ENCODE measurements around the gene UTP20. TPM values are rescaled to one million over a fixed set of nuclear protein-coding genes. Genes with fewer than 3 reads are reported as not detected.

The UTP20 gene
- total and polyA plus RNA-seq, 5 donors = 2.1 to 8.5 (median 7.5) TPM

DNA sequence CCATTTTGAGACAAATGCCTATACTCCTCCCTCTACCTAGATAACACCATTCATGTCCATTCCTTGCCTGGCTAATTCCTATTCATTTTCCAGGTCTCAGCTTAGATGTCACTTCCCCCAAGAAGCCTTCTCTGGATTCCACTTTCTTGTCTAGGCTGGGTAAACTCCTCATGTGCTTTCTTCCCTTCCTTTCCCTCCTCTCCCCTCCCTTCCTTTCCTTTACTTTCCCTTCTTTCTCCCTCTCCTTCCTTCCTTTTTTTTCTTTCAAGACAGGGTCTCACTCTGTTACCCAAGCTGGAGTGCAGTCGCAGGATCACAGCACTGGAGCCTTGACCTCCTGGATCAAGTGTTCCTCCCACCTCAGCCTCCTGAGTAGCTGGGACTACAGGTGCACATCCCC, 3.5 kb upstream of the UTP20 start:
- Histone ChIP-seq H3K27ac (ENCODE audit: low read length) (no peak overlapping the region), H3K27me3 (ENCODE audit: control insufficient read depth, insufficient read depth) (no peaks in the 10 kb centered on the region), H3K4me1 (ENCODE audit: control insufficient read depth, insufficient read depth, low read length) (no peaks in the 10 kb centered on the region), H3K9me3 (ENCODE audit: control insufficient read depth, low read length) (no peaks in the 10 kb centered on the region), H3K4me3 (ENCODE audit: low read length) (no peak overlapping the region)
- ATAC-seq (no peak), DNase-seq (no peak)
- WGBS = 85% methylated on average over 1 of the region's 1 CpG
- intact Hi-C loops (cut with DNase I) = no loop called here

DNA sequence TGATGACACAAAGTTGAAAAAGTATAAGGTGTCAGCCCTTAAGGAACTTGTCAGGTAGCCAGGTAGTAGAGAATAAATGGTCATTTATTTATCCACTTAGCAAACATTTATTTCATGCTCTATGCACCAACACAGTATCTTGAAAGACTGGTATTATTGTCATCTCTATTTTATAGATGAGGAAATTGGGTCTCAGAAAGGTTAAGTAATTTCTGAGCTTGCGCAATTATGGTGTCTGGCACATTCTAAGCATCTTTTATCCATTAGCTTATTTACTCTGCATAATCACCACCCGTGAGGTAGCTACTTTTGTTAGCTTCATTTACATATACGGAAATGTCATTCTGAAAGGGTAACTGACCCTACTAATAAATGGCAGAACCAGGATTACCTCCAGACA, 2.5 kb upstream of the UTP20 start:
- H3K4me3 ChIP-seq (ENCODE audit: low read length) = no peak overlapping the region
- 78% methylated on average over 3 of the region's 3 CpGs for WGBS
- no peak overlapping the region for H3K27ac ChIP-seq (ENCODE audit: low read length)
- ATAC-seq (no peak), DNase-seq (no peak)
- H3K4me1 ChIP-seq (ENCODE audit: control insufficient read depth, insufficient read depth, low read length) = no peaks in the 10 kb centered on the region
- intact Hi-C loops (cut with DNase I) = no loop called here
- H3K9me3 ChIP-seq (ENCODE audit: control insufficient read depth, low read length) = no peaks in the 10 kb centered on the region
- H3K27me3 ChIP-seq (ENCODE audit: control insufficient read depth, insufficient read depth) = no peaks in the 10 kb centered on the region

DNA sequence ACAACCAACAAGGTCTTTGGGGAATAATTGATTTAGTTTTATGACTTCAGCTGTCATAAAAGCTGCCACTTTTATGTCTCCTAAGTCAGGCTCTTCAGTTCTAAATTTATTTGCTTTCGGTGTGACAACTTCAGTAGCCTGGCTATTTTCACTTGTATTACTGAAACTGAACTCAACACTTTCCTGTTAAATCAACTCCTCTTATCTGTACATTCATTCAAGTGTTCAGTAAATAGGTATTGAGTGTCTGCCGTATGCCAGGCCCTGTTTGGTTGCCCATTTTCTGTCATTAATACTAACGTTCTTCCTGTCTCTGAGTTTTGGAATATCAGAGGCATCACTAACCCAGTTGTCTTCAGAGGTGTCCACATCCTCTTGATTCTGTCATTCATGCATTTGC, 7.5 kb downstream of the UTP20 start:
- H3K27me3 ChIP-seq (ENCODE audit: control insufficient read depth, insufficient read depth) = no peaks in the 10 kb centered on the region
- H3K4me3 ChIP-seq (ENCODE audit: low read length) = no peak overlapping the region
- no peak overlapping the region for H3K27ac ChIP-seq (ENCODE audit: low read length)
- intact Hi-C loops (cut with DNase I) = no loop called here
- no peak for DNase-seq
- H3K9me3 ChIP-seq (ENCODE audit: control insufficient read depth, low read length) = no peaks in the 10 kb centered on the region
- no peaks in the 10 kb centered on the region for H3K4me1 ChIP-seq (ENCODE audit: control insufficient read depth, insufficient read depth, low read length)
- WGBS = 65% methylated on average over 3 of the region's 3 CpGs
- ATAC-seq = no peak

DNA sequence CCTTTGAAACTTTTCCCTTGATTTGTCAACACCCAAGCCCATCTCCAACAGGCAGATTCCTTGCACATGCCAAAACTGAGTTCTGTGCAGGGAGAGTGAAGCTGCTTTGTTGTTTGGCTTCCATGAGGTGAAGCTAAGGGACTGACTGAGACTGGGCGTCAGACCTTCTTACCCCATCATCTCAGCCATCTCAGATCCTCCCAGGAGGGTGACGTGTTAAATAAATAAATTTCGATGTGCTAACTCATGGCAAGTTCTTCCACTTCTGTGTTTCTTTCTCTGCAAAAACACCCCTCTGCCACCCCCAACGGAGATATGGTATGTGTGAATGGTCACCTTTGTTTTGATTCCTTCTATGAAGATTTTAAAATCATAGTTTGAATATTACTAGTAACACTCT, 17.8 kb downstream of the UTP20 start:
- Histone ChIP-seq H3K4me1 (ENCODE audit: control insufficient read depth, insufficient read depth, low read length) (no peaks in the 10 kb centered on the region), H3K9me3 (ENCODE audit: control insufficient read depth, low read length) (no peaks in the 10 kb centered on the region), H3K27me3 (ENCODE audit: control insufficient read depth, insufficient read depth) (no peaks in the 10 kb centered on the region), H3K4me3 (ENCODE audit: low read length) (no peak overlapping the region), H3K27ac (ENCODE audit: low read length) (no peak overlapping the region)
- intact Hi-C loops (cut with DNase I) = no loop called here
- WGBS = 76% methylated on average over 4 of the region's 4 CpGs
- DNase-seq (no peak), ATAC-seq (no peak)

DNA sequence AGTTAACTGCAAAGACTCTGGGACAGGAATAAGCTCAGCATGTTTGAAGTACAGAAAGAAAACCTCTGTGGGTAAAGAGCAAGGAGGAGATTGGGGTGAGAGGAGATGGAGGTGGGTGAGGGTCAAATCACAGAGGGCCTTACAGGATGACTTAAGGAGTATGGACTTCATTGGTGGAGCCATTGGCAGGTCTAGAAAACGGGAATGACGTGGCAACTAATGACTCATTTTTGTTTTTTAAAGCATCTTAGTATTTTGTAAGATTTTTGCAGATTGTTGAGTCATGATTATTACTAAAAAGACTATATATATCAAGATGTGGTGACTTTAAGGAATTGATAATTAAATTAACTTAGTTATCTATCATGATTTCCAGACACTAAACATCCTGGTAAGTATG, 18.5 kb downstream of the UTP20 start:
- H3K27me3 ChIP-seq (ENCODE audit: control insufficient read depth, insufficient read depth) = no peaks in the 10 kb centered on the region
- intact Hi-C loops (cut with DNase I) = no loop called here
- H3K4me3 ChIP-seq (ENCODE audit: low read length) = no peak overlapping the region
- no peak overlapping the region for H3K27ac ChIP-seq (ENCODE audit: low read length)
- ATAC-seq (no peak), DNase-seq (no peak)
- no peaks in the 10 kb centered on the region for H3K9me3 ChIP-seq (ENCODE audit: control insufficient read depth, low read length)
- H3K4me1 ChIP-seq (ENCODE audit: control insufficient read depth, insufficient read depth, low read length) = no peaks in the 10 kb centered on the region
- 84% methylated on average over 2 of the region's 2 CpGs for WGBS

DNA sequence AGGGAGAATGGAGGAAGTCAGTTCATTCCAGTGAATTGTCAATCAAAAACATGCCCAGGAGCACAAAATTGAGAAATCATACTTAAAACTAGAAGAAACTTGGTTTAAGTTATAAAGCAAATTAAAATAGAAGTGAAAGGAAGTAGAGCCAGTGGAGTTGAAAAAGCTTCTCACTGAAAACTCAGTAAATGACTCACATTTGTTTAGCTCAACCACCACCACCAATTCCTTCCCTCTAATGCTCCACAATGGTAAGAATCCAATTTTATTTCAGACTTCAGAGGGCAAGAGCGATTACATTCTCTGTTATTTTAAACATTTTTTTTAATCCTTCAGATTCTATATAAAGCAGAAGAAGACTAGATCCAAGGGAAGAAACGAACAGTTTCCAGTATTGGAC, 19.4 kb downstream of the UTP20 start:
- 89% methylated on average over 2 of the region's 2 CpGs for WGBS
- H3K9me3 ChIP-seq (ENCODE audit: control insufficient read depth, low read length) = no peaks in the 10 kb centered on the region
- ATAC-seq = no peak
- H3K4me3 ChIP-seq (ENCODE audit: low read length) = no peak overlapping the region
- H3K4me1 ChIP-seq (ENCODE audit: control insufficient read depth, insufficient read depth, low read length) = no peaks in the 10 kb centered on the region
- no peaks in the 10 kb centered on the region for H3K27me3 ChIP-seq (ENCODE audit: control insufficient read depth, insufficient read depth)
- intact Hi-C loops (cut with DNase I) = no loop called here
- DNase-seq = no peak
- no peak overlapping the region for H3K27ac ChIP-seq (ENCODE audit: low read length)

DNA sequence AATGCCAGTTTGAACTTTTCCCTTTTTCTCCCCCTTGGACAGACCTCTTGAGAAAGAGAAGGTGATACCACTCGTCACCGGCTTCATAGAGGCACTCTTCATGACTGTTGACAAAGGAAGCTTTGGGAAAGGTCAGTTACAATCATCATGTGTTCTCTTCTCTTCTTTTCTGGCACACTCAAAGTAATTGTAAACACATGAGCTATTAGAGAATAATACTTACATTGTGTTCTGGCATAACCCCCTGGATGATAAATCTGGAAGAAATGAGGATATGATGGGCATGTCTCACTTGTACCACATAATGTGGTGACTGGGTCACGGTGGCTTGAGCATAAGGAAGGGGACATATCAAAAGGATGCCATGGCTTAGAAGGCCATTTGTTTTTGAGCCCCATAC, 20.0 kb downstream of the UTP20 start:
- ATAC-seq (no peak), DNase-seq (no peak)
- Histone ChIP-seq H3K27ac (ENCODE audit: low read length) (no peak overlapping the region), H3K9me3 (ENCODE audit: control insufficient read depth, low read length) (no peaks in the 10 kb centered on the region), H3K4me1 (ENCODE audit: control insufficient read depth, insufficient read depth, low read length) (no peaks in the 10 kb centered on the region), H3K27me3 (ENCODE audit: control insufficient read depth, insufficient read depth) (no peaks in the 10 kb centered on the region), H3K4me3 (ENCODE audit: low read length) (no peak overlapping the region)
- intact Hi-C loops (cut with DNase I) = no loop called here
- 90% methylated on average over 3 of the region's 3 CpGs for WGBS

DNA sequence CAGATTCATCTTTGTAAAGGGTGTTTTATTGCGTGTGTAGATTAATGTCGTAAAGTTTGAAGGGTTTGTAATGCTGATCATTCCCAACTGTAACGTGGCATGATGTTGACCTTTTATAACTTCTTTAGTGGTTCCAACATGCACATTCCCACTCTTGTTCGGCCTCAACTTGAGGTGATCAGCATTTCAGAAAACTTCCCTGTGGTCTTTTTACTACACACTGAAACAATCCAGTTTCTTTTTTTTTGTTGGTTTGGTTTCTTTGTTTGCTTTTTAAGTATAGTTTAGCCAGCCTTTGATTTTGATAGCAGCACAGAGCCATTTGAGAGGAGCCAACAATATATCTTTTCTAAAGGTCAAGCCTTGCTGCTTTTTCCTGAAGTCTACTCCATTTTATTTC, 22.8 kb downstream of the UTP20 start:
- no peak overlapping the region for H3K27ac ChIP-seq (ENCODE audit: low read length)
- H3K27me3 ChIP-seq (ENCODE audit: control insufficient read depth, insufficient read depth) = no peaks in the 10 kb centered on the region
- intact Hi-C loops (cut with DNase I) = no loop called here
- H3K4me1 ChIP-seq (ENCODE audit: control insufficient read depth, insufficient read depth, low read length) = no peaks in the 10 kb centered on the region
- no peak overlapping the region for H3K4me3 ChIP-seq (ENCODE audit: low read length)
- 94% methylated on average over 4 of the region's 4 CpGs for WGBS
- no peak for ATAC-seq
- no peak for DNase-seq
- H3K9me3 ChIP-seq (ENCODE audit: control insufficient read depth, low read length) = no peaks in the 10 kb centered on the region

DNA sequence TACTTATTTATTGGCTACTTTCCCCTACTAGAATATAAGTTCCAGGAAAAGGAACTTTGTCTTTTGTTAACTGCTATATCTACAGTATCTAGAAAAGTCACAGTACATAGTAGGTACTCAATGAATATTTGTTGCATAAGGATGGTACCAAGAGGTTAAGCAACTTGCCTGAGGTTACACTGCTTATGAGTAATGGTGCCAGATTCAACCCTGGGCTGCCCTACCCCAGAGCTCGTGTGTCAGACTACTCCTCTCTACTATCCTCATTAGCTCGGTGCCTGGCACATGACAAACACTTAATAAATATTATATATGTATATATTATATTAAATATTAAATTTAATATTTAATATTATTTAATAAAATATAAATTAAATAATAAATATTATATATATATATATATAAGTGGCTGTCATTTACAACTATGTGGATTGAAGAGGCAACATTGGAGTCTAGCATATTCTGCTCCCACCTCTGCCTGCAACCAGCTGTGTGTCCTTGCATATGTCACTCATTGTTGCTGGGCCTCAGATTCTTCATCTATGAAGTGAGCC, 25.4 kb downstream of the UTP20 start:
- 91% methylated on average over 2 of the region's 2 CpGs for WGBS
- intact Hi-C loops (cut with DNase I) = no loop called here
- Histone ChIP-seq H3K4me3 (ENCODE audit: low read length) (no peak overlapping the region), H3K4me1 (ENCODE audit: control insufficient read depth, insufficient read depth, low read length) (no peaks in the 10 kb centered on the region), H3K9me3 (ENCODE audit: control insufficient read depth, low read length) (no peaks in the 10 kb centered on the region), H3K27ac (ENCODE audit: low read length) (no peak overlapping the region), H3K27me3 (ENCODE audit: control insufficient read depth, insufficient read depth) (no peaks in the 10 kb centered on the region)
- no peak for DNase-seq
- no peak for ATAC-seq

DNA sequence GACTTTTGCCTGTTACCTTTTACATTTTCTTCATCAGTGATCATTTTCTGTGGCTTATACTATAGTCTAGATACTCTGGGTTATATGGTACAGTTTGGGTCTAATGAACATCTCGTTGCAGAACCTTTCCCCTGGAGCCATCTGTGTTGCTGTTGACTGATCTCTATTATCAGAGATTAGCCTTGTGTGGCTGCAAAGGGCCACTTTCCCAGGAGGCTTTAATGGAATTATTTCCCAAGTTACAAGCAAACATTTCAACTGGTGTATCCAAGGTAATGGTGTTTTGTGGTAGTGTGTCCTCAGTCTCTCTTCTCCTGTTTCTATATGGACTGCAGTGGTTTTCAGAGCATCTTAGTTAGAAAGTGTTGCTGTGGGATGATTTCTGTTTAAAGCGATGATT, 25.9 kb downstream of the UTP20 start:
- Histone ChIP-seq H3K4me1 (ENCODE audit: control insufficient read depth, insufficient read depth, low read length) (no peaks in the 10 kb centered on the region), H3K27me3 (ENCODE audit: control insufficient read depth, insufficient read depth) (no peaks in the 10 kb centered on the region), H3K4me3 (ENCODE audit: low read length) (no peak overlapping the region), H3K27ac (ENCODE audit: low read length) (no peak overlapping the region), H3K9me3 (ENCODE audit: control insufficient read depth, low read length) (no peaks in the 10 kb centered on the region)
- intact Hi-C loops (cut with DNase I) = no loop called here
- 94% methylated on average over 2 of the region's 2 CpGs for WGBS
- DNase-seq = no peak
- no peak for ATAC-seq

DNA sequence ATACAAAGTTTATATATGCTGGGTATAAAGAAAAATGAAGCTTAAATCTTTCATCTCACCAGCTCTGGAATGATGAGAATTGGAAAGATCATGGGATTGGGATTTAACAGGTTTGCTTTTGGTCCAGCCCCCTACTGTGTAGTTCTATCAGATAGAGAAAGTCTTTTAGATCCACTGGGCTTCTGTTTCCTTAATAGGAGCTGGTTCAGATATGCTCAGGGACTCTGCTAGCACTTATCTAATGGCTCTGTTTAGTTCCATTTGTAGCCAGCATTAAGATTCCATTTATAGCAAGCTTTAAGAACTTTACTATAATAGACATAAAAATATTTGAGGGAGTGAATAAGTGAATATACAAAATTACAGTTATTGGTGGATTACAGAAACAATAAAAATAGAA, 42.6 kb downstream of the UTP20 start:
- Histone ChIP-seq H3K4me1 (ENCODE audit: control insufficient read depth, insufficient read depth, low read length) (no peaks in the 10 kb centered on the region), H3K27ac (ENCODE audit: low read length) (no peak overlapping the region), H3K9me3 (ENCODE audit: control insufficient read depth, low read length) (no peaks in the 10 kb centered on the region), H3K27me3 (ENCODE audit: control insufficient read depth, insufficient read depth) (no peaks in the 10 kb centered on the region), H3K4me3 (ENCODE audit: low read length) (no peak overlapping the region)
- intact Hi-C loops (cut with DNase I) = no loop called here
- ATAC-seq (no peak), DNase-seq (no peak)

DNA sequence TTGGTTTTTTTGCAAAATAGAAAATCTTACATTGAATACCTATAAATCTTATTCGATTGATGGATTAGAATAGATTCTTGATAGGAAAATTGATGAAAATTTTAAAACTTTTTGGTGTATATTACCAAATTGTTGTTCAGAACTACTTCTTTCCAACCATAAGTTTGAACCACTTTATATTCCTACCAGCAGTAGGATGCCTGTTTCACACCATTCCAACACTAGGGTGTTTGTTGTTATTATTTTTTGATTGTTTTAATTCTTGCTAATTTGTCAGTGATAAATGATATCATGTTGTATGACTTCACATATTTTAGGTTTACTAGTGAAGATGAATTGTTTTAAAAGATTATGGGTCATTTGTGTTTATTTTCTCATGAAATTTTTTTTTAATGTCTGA, 43.4 kb downstream of the UTP20 start:
- ATAC-seq (no peak), DNase-seq (no peak)
- 98% methylated on average over 1 of the region's 1 CpG for whole genome bisulfite sequencing
- intact Hi-C loops (cut with DNase I) = no loop called here
- no peaks in the 10 kb centered on the region for H3K9me3 ChIP-seq (ENCODE audit: control insufficient read depth, low read length)
- H3K27me3 ChIP-seq (ENCODE audit: control insufficient read depth, insufficient read depth) = no peaks in the 10 kb centered on the region
- no peak overlapping the region for H3K27ac ChIP-seq (ENCODE audit: low read length)
- no peaks in the 10 kb centered on the region for H3K4me1 ChIP-seq (ENCODE audit: control insufficient read depth, insufficient read depth, low read length)
- H3K4me3 ChIP-seq (ENCODE audit: low read length) = no peak overlapping the region
